GM12875 (cell line): ENCODE data around the gene HOXC13.
A peak's percentile ranks its signal among the peaks of the same experiment; 100 is the strongest.

ENCODE experiments used
- H3K4me3 ChIP-seq: one replicate; pipeline ENCODE4 v1.5.1; 2011; ENCODE audit warnings: low read depth, low read length, control low read depth
- CTCF ChIP-seq: IDR thresholded peaks from 2 replicates; pipeline ENCODE4 v1.5.1; 2011; ENCODE audit warnings: low read depth, mild to moderate bottlenecking, control low read depth, inconsistent platforms, low read length, moderate library complexity, borderline replicate concordance; ENCODE audit not compliant: insufficient read depth

HOXC13 gene

GRCh38 chr12:53991077-53991460 is 52.4 kb downstream of the HOXC13 start:
- TF ChIP-seq CTCF: no peak
- H3K4me3 ChIP-seq: no peak overlapping the region

GRCh38 chr12:53992377-53992889 is 53.8 kb downstream of the HOXC13 start:
- TF ChIP-seq CTCF: no peak
- no peak overlapping the region for H3K4me3 ChIP-seq

GRCh38 chr12:53993162-53994008 is 54.8 kb downstream of the HOXC13 start:
- H3K4me3 ChIP-seq: no peak overlapping the region

GRCh38 chr12:53994009-53994263 is 55.3 kb downstream of the HOXC13 start:
- no peak overlapping the region for H3K4me3 ChIP-seq
- no peak for TF ChIP-seq CTCF

More at GRCh38 chr12:53993162-53994008, 54.8 kb downstream of the HOXC13 start:
- TF ChIP-seq CTCF: no peak

- H3K4me3 ChIP-seq: peak overlapping the region; percentile 5
- TF ChIP-seq CTCF: no peak
Observed at GRCh38 chr12:53994264-53995001, 55.8 kb downstream of the HOXC13 start.

GRCh38 chr12:53995002-53995377 is 56.4 kb downstream of the HOXC13 start:
- peak overlapping the region; percentile 5 for H3K4me3 ChIP-seq
- TF ChIP-seq CTCF: no peak
